GM18861 (cell line): ENCODE measurements around the gene CMTM8.
"Not testable (repeated sequence)": the region's sequence is repeated elsewhere in the genome, so short reads cannot be mapped to it uniquely, and the experiment has no call there.

Experiments used
- ATAC-seq: cut with Tn5 transposase; IDR thresholded peaks from one replicate; pipeline ENCODE4 v1.9.1; 2021; ENCODE audit not compliant: unreplicated experiment

The CMTM8 gene, protein sequence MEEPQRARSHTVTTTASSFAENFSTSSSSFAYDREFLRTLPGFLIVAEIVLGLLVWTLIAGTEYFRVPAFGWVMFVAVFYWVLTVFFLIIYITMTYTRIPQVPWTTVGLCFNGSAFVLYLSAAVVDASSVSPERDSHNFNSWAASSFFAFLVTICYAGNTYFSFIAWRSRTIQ

DNA sequence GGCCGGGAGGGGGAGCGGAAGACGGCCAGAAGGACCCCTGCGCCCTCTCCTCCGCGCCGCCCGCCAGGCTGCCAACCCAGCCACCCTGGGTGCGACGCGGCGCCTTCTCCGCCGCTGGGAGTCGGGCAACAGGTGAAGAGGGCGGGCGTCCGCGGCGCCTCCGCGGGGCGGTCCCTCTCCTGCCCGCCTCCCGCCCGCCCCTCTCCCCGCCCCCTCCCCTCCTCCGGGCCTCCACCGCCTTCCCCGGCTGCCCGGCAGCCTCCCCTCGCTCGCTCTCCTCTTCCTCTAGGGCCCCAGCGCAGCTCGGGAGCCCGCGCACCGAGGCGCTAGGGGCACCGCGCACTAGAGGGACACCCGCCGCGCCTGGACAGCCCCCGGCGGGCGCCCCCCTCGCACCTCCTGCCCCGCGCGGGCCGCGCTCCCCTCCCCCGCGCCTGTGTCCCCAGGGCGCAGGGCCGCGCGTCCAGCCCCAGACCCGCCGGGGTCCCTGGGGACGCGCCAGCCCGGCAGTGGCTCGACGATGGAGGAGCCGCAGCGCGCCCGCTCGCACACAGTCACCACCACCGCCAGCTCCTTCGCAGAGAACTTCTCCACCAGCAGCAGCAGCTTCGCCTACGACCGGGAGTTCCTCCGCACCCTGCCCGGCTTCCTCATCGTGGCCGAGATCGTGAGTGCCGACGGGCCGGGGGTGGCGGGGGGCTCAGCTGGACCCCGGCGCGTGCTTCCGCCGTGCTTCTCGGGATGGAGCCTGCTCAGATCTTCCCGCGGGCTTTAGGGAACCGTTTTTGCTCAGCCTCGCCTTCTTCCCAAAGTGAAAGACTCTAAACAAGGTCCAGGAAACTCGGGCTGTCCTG is at the start of gene CMTM8:
Gene CMTM8, plus strand, starts transcription at position 228 of the 854 bp plus-strand sequence. Its CDS starts 293 bp downstream, at position 521.
- no peak for ATAC-seq

DNA sequence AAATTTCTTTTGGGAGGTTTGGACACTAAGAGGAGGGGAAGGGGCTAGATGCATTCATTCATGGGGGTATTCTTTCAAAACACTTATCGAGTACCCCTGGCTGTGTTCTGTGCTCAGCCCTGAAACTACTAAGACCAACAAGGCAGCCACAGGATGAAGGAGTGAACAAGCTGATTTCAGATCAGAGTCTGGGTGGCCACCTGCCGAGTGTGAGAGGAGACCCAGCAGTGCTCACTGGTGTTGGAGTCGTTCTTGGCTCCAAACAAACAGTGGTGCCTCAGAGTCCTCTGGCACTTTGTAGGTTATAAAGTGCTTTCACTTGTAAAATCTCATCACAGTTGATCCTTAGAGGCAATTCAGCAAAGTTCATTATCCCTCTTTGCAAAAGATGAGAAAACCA is 48.8 kb upstream of the CMTM8 start:
- ATAC-seq: no peak

- ATAC-seq: not testable (repeated sequence)
These were observed 47.9 kb upstream of the CMTM8 start for GRCh38 chr3:32190556-32190955.

- no peak for ATAC-seq
These were observed 45.4 kb upstream of the CMTM8 start for GRCh38 chr3:32193101-32193500.

- ATAC-seq: no peak
These were observed 43.8 kb upstream of the CMTM8 start for GRCh38 chr3:32194653-32195052.

- ATAC-seq: no peak
These were observed 42.4 kb upstream of the CMTM8 start for GRCh38 chr3:32195995-32196540.

DNA sequence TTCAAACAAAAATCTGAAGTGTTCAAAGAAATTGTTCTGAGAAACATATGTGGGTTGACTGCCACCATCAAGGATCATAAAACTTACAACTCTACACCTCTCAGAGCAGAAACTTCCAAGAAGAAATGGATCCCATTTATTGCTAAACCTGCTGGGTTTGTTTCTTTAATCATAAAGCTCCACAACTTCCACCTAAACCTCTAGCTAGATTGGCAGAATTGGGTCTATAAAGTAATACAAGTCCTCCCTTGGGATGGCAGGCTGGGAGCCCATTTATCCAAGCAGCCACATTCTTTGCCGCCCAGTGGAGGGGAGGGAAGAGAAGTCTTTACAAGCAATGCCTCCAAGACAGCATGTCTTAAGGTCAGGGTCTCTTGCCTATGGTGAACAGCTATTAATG is 40.5 kb upstream of the CMTM8 start:
- no peak for ATAC-seq

GRCh38 chr3:32198714-32199113 is 39.8 kb upstream of the CMTM8 start:
- ATAC-seq: no peak

- ATAC-seq: no peak
These were observed 38.0 kb upstream of the CMTM8 start for GRCh38 chr3:32200490-32200889.

GRCh38 chr3:32200992-32201758 is 37.3 kb upstream of the CMTM8 start:
- no peak for ATAC-seq

GRCh38 chr3:32202496-32202895 is 36.0 kb upstream of the CMTM8 start:
- ATAC-seq: no peak

- no peak for ATAC-seq
These were observed 34.6 kb upstream of the CMTM8 start for GRCh38 chr3:32203854-32204253.

DNA sequence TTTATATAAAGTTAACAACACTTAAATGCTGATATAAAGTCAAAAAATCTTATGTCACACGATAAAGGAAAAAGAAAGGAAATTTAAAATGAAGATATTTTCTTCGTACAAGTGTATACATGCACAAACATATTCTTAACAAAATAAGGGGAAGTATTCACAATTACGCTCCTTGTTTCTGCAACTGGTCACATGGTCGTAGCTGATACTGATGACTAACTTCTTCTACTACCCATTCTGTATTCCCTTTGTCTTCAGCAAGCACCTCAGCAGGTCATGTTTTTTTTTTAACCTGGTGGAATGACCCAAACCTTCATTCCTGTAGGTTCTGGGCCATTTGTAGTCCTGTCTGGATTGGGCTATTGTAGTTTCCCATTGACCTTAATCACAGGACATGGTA is 30.0 kb upstream of the CMTM8 start:
- no peak for ATAC-seq

GRCh38 chr3:32215185-32215584 is 23.3 kb upstream of the CMTM8 start:
- no peak for ATAC-seq

DNA sequence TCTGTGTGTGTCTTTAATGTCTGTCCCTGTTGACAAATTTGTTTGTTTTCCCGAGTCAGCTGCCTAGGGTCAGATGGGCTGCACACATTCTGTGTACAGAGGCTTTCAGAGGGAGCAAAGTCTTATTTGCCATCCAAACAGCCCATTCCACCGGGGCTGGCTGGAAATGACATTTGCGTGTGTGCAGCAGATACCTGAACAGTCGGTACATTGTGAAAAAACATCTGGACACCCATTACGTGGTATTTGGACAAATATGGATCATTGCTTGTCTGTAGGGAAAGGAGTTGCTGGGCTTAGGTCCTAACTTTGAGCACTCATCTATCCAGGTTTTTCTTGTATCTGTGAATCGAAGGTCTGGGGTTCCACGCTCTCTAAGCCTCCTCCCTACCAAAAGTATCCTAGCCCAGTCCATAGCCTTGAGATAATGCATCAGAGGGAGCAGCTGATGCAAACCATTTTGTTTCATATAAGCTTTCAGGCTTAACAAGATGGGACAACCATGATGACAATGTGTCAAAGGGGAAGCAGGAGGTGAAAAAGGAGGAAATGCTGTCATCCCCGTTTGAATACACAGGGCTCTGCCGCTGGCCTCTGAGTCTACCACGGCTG is 22.2 kb upstream of the CMTM8 start:
- no peak for ATAC-seq

DNA sequence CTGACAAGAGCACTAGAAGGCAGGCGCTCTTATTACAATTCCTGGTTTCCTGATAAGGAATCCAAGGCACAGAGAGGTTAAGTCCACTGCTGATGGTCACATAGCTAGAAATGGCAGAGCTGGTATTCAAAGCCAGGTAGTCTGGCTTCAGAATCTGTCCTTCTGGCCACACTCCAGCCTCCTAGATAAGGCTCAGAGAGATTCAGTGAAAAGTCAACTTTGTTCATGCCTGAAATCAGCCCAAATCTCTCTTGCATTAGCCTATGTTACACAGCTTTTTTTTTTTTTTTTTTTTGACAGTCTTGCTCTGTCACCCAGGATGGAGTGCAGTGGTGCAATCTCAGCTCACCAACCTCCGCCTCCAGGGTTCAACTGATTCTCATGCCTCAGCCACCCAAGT is 21.1 kb upstream of the CMTM8 start:
- ATAC-seq: no peak

DNA sequence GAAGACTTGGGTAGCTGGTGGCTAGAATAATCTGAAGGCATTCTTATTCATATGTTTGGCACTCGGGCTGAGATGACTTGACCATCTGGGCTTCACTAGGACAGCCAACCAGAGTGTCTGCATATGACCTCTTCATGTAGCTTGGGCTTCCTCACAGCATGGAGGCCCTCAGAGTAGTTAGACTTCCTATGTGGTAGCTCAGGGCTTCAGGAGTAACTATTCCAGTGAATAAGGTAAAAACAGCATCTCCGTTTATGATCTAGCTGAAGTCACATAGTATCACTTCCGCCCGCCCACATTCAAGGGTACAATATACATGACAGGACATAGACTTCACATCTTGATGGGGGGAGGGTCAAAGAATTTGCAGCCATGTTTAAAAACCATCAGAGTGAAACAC is 18.9 kb upstream of the CMTM8 start:
- no peak for ATAC-seq

GRCh38 chr3:32220006-32220405 is 18.5 kb upstream of the CMTM8 start:
- ATAC-seq: no peak

DNA sequence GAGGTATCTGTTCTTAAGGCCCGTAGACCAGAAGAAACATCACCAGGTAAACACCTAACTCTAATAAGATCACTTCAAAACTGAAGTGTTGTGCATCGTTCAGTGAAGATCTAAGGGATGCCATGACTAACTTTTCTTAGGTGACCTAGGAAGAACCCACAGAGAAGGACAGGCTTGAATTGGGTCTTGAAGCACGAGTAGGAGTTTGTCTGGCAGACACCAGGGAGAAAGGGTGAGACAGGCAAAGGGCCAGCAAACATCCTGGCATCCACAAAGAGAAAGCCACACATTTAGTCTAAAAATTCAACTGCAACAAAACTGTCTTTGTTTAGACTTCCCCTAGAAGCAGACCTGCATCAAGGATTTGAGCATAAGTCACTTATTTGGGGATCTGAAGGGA is 15.5 kb upstream of the CMTM8 start:
- ATAC-seq: no peak

- ATAC-seq: no peak
These were observed 14.4 kb upstream of the CMTM8 start for GRCh38 chr3:32224016-32224516.
